IMR-90 (cell line): Measurements from ENCODE around the gene PCDH1. TPM values are rescaled to one million over a fixed set of nuclear protein-coding genes. Genes with fewer than 3 reads are reported as not detected.

ENCODE experiments used
- ATAC-seq: fragments of 200-7000 bp; cut with Tn5 transposase; 2 replicates; pipeline ENCODE4 v1.9.1; 2020; ENCODE audit warnings: low read depth, mild to moderate bottlenecking, moderate library complexity
- BruUV-seq: library from RNA; stranded (reverse); fragments of 400-500 nt; replicated peaks from 2 replicates; lab custom pipeline; 2021; lab: Mats Ljungman, UMichigan
- CTCF ChIA-PET: fragments of 300-600 bp; formaldehyde crosslinking; extraction: SDS; loops from one replicate; lab custom pipeline; 2021; ENCODE audit warnings: antibody characterized with exemption; lab: Yijun Ruan, JAX
- POLR2A ChIA-PET: fragments of 300-600 bp; sonication (Branson Sonifier 250); formaldehyde crosslinking; loops from one replicate; lab custom pipeline; 2022; ENCODE audit warnings: antibody characterized with exemption; ENCODE audit not compliant: unreplicated experiment; lab: Charles Lee
- DNase-seq: peaks from one replicate; pipeline ENCODE4 v3.0.0; 2013
- H2AFZ ChIP-seq: replicated peaks from 2 replicates; pipeline ENCODE3; 2013; ENCODE audit warnings: low read length, mild to moderate bottlenecking; ENCODE audit not compliant: poor library complexity
- H2AK5ac ChIP-seq: 2 replicates; pipeline ENCODE4 v1.6.1; 2013; ENCODE audit warnings: low read depth, low read length, inconsistent platforms
- H2AK9ac ChIP-seq: replicated peaks from 2 replicates; pipeline ENCODE3; 2013; ENCODE audit warnings: mild to moderate bottlenecking, low read depth, low read length, moderate library complexity; ENCODE audit not compliant: poor library complexity
- H2BK120ac ChIP-seq: 2 replicates; pipeline ENCODE4 v1.6.1; 2013; ENCODE audit warnings: low read depth, low read length, inconsistent platforms
- H2BK15ac ChIP-seq: 3 replicates; pipeline ENCODE4 v1.6.1; 2013; ENCODE audit warnings: low read depth, low read length, inconsistent platforms
- H2BK20ac ChIP-seq: 2 replicates; pipeline ENCODE4 v1.6.1; 2013; ENCODE audit warnings: low read depth, mild to moderate bottlenecking, inconsistent platforms, low read length, moderate library complexity
- H2BK5ac ChIP-seq: 2 replicates; pipeline ENCODE4 v1.6.1; 2013; ENCODE audit warnings: mild to moderate bottlenecking, low read depth, low read length, inconsistent platforms; ENCODE audit not compliant: poor library complexity, severe bottlenecking
- H3K14ac ChIP-seq: replicated peaks from 2 replicates; pipeline ENCODE4 v1.6.1; 2013; ENCODE audit warnings: low read depth, low read length, inconsistent platforms
- H3K18ac ChIP-seq: 2 replicates; pipeline ENCODE4 v1.6.1; 2013; ENCODE audit warnings: low read depth, low read length, control low read depth
- H3K23ac ChIP-seq: 2 replicates; pipeline ENCODE4 v1.6.1; 2013; ENCODE audit warnings: low read depth, low read length, inconsistent platforms
- H3K27ac ChIP-seq: 2 replicates; pipeline ENCODE4 v1.5.1; 2013; ENCODE audit warnings: mild to moderate bottlenecking, control low read depth, low read length; ENCODE audit not compliant: insufficient read depth
- H3K27me3 ChIP-seq: 2 replicates; pipeline ENCODE4 v1.6.1; 2013; ENCODE audit warnings: low read length; ENCODE audit not compliant: control insufficient read depth, insufficient read depth
- H3K36me3 ChIP-seq: 2 replicates; pipeline ENCODE4 v1.6.1; 2013; ENCODE audit warnings: low read length, mixed read lengths; ENCODE audit not compliant: control insufficient read depth, insufficient read depth
- H3K4ac ChIP-seq: 2 replicates; pipeline ENCODE4 v1.6.1; 2013; ENCODE audit warnings: low read depth, low read length, inconsistent platforms
- H3K4me1 ChIP-seq: 2 replicates; pipeline ENCODE4 v1.6.1; 2013; ENCODE audit warnings: low read length, mixed read lengths; ENCODE audit not compliant: control insufficient read depth, insufficient read depth
- H3K4me2 ChIP-seq: 2 replicates; pipeline ENCODE4 v1.6.1; 2013; ENCODE audit warnings: low read depth, mild to moderate bottlenecking, control low read depth, low read length, moderate library complexity
- H3K4me3 ChIP-seq: 2 replicates; pipeline ENCODE4 v1.5.1; 2013; ENCODE audit warnings: low read depth, mild to moderate bottlenecking, control low read depth, low read length, moderate library complexity; ENCODE audit not compliant: insufficient read depth
- H3K56ac ChIP-seq: 2 replicates; pipeline ENCODE4 v1.6.1; 2013; ENCODE audit warnings: low read length, inconsistent platforms; ENCODE audit not compliant: insufficient read depth; ENCODE audit errors: extremely low read depth
- H3K79me1 ChIP-seq, 2 experiments: 2 replicates each; pipeline ENCODE4 v1.6.1; 2013; ENCODE audit warnings: low read length in 2 of 2, inconsistent platforms in 1 of 2, low read depth in 1 of 2
- H3K9ac ChIP-seq: 2 replicates; pipeline ENCODE4 v1.6.1; 2013; ENCODE audit warnings: low read depth, low read length, control low read depth
- H3K9me1 ChIP-seq: 2 replicates; pipeline ENCODE4 v1.6.1; 2013; ENCODE audit warnings: low read length, inconsistent platforms; ENCODE audit not compliant: insufficient read depth
- H3K9me3 ChIP-seq: 2 replicates; pipeline ENCODE4 v1.6.1; 2013; ENCODE audit warnings: low read length; ENCODE audit not compliant: control insufficient read depth, insufficient read depth
- H4K20me1 ChIP-seq: 2 replicates; pipeline ENCODE4 v1.6.1; 2013; ENCODE audit warnings: low read length, inconsistent platforms; ENCODE audit not compliant: insufficient read depth
- H4K5ac ChIP-seq: 2 replicates; pipeline ENCODE4 v1.6.1; 2013; ENCODE audit warnings: mild to moderate bottlenecking, low read depth, low read length, control low read depth
- H4K8ac ChIP-seq, 2 experiments: 2 replicates each; pipeline ENCODE4 v1.6.1; 2013; ENCODE audit warnings: low read depth in 2 of 2, low read length in 2 of 2, control low read depth in 1 of 2, inconsistent platforms in 1 of 2
- H4K91ac ChIP-seq: 2 replicates; pipeline ENCODE4 v1.6.1; 2013; ENCODE audit warnings: low read depth, low read length, inconsistent platforms; ENCODE audit not compliant: insufficient read depth
- NFE2L2 ChIP-seq: fragments of 150-350 bp; IDR thresholded peaks from 2 replicates; pipeline ENCODE4 v1.6.1; 2016; ENCODE audit warnings: low read depth, mild to moderate bottlenecking, low read length
- WGBS, 2 experiments: methylation state at CpG; one replicate each; pipeline versions ENCODE4 v1.1.5 to v1.1.7; 2013; ENCODE audit warnings: missing lambda C conversion rate in 2 of 2; ENCODE audit not compliant: insufficient read length in 1 of 2; ENCODE audit errors: extremely low coverage in 2 of 2; 5-methylcytosine and 5-hydroxymethylcytosine counted together
- dilution Hi-C: fragments of 300-500 bp; cut with HindIII; formaldehyde crosslinking; loops from one replicate; pipeline ENCODE4 v1.14.3; 2018; ENCODE audit warnings: low sequenced_read_pairs; ENCODE audit not compliant: unreplicated experiment
- in situ Hi-C: fragments of 300-500 bp; cut with MboI; formaldehyde crosslinking; loops from 3 replicates; pipeline ENCODE4 v1.14.3; 2019; ENCODE audit warnings: low sequenced_read_pairs, inconsistent platforms, mixed read lengths
- intact Hi-C: fragments of 100-400 bp; cut with micrococcal nuclease; formaldehyde crosslinking; loops from 2 replicates; pipeline ENCODE4 v1.10.0; 2022
- polyA plus RNA-seq, 3 experiments: library from polyadenylated mRNA; depleted of rRNA; stranded (reverse); fragments of >200 nt; gene quantifications; 2 replicates each; pipeline ENCODE4 v1.2.3, GENCODE V29; 2012; ENCODE audit warnings: low replicate concordance in 1 of 3
- total RNA-seq: library from RNA; depleted of rRNA; stranded (reverse); fragments of >200 nt; gene quantifications from 2 replicates; pipeline ENCODE4 v1.2.3, GENCODE V29; 2012

Gene PCDH1
- total and polyA plus RNA-seq, 2 of the 4 experiments (the other 2 are of a cell fraction): 0.74 to 0.90 TPM

DNA sequence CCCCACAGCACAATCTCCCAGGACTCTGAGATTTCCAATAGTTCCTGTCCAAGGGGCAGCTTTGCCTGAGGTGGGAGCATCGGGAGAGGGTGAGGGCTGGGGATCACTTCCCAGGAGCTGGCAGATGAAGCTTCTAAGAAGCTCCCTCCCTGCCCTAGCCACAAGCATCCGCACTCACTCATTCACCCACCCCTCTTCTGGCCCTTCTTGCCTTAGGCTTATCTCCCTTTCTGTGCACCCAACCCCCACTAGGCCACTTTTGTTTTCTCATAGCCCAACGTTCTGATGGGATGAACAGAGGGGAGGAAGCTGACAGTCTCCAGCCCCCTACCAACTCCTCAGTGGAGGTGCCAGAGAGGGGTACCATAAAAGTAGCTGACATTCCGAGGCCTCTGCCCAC lies 3.7 kb upstream of the PCDH1 start:
- H3K4ac ChIP-seq: no peak overlapping the region
- dilution Hi-C loops (no loop called here), intact Hi-C loops (no loop called here), in situ Hi-C loops (loop anchor here (5.0 kb wide), 1 partner anchor 185 kb away; no protein-coding TSS in a partner anchor)
- no peaks in the 10 kb centered on the region for H3K36me3 ChIP-seq
- no peak overlapping the region for H4K8ac ChIP-seq
- no peaks in the 10 kb centered on the region for H3K79me1 ChIP-seq
- no peak overlapping the region for H2BK20ac ChIP-seq
- no peak overlapping the region for H4K5ac ChIP-seq
- POLR2A ChIA-PET: no interaction called here
- H3K14ac ChIP-seq: no peak overlapping the region
- BruUV-seq: no TSS peak
- H3K4me2 ChIP-seq: no peak overlapping the region
- H4K91ac ChIP-seq: no peak overlapping the region
- DNase-seq (no peak), ATAC-seq (no peak)
- H3K9me3 ChIP-seq: 0 out of 2 replicates have a peak, but pooled peaks cover 2% of the 10 kb centered on the region
- peaks cover 7% of the 10 kb centered on the region; the same call in 1 of the 2 replicates for H3K4me1 ChIP-seq
- H3K27me3 ChIP-seq: peaks cover 66% of the 10 kb centered on the region
- no peak overlapping the region for H3K9ac ChIP-seq
- H3K4me3 ChIP-seq: no peak overlapping the region
- H3K27ac ChIP-seq: no peak overlapping the region
- CTCF ChIA-PET: interaction anchor here (1.1 kb wide), 1 partner anchor 217 kb away, joined by 3 read pairs; no protein-coding TSS in a partner anchor
- H2BK15ac ChIP-seq: no peak overlapping the region
- no peak overlapping the region for H2AK9ac ChIP-seq
- no peak overlapping the region for H2AK5ac ChIP-seq
- H2AFZ ChIP-seq: no peak overlapping the region
- no peaks in the 10 kb centered on the region for H3K9me1 ChIP-seq
- no peak overlapping the region for H3K23ac ChIP-seq
- no peak overlapping the region for H2BK5ac ChIP-seq
- H3K56ac ChIP-seq: no peak overlapping the region
- H3K18ac ChIP-seq: no peak overlapping the region
- no CpG with 5 or more reads among the region's 4 CpGs for WGBS, 2 experiments
- TF ChIP-seq NFE2L2: no peak
- peaks cover 2% of the 10 kb centered on the region; the same call in 1 of the 2 replicates for H4K20me1 ChIP-seq
- H2BK120ac ChIP-seq: no peak overlapping the region
